CD4-positive, alpha-beta T cell treated with Interleukin-12 subunit alpha and Interleukin-12 subunit beta, for 1 hour (primary cell): Measurements from ENCODE around the gene BTG2.

Experiments used
- DNase-seq: peaks from one replicate; pipeline ENCODE4 v3.0.0-alpha.2; 2020

The BTG2 gene

DNA sequence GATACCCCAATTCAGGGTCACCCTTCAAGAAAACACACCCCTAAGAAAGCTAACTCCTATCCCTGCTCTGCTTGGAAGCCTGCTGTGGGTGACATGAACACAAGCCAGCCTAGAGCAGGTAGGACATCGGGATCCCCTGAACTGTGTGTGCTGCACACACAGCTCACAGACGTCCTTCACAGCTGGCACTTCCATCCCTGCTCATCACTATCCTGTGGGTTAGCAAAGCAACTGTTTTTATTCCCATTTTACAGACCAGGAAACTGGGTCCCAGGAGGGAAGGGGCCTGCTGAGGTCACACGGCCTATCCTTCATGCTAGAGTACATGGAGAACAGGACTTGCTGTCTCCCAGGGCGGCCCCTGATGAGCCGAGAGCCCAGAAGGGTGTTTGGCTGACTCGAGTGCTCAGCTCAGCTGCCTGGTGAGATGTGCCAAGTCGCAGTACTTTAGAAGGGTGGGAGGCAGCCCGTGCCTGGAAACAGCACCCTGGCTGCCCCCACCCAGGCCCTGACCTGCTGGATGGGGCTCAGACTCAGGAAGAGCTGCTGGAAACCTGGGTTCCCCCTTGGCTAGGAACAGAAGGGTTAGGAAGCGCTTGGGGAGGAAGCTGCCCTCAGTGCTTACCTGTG is 28.3 kb upstream of the BTG2 start:
- DNase-seq, result no peak

- DNase-seq, result peak; percentile 57
Measured at GRCh38 chr1:203278082-203278884, 27.0 kb upstream of the BTG2 start.

DNA sequence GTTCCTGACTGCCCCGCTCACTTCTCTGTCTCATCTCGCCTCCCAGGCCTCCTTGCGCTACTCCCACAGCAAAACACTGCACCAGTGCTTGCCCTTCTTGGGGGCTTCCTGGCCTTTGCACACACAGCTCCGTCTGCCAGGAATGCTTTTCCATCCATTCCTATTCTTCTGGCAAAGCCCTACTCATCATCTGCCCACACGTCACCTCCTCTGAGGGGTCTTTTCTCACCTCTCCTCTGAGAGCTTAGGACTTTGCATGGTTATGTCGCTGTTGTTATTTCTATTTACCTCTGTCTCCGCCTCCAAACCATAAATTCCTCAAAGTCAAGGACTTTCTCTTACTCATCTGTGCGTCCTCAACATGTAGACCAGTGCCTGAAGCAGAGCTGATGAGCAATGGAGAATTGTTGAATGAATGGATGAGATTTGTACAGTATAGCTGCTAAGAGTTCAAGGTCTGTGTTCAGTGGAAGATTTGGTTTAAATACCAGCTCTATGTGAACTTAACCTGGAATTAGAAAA is 26.4 kb upstream of the BTG2 start:
- DNase-seq, result no peak

GRCh38 chr1:203280061-203280460 is 25.3 kb upstream of the BTG2 start:
- DNase-seq, result no peak

DNA sequence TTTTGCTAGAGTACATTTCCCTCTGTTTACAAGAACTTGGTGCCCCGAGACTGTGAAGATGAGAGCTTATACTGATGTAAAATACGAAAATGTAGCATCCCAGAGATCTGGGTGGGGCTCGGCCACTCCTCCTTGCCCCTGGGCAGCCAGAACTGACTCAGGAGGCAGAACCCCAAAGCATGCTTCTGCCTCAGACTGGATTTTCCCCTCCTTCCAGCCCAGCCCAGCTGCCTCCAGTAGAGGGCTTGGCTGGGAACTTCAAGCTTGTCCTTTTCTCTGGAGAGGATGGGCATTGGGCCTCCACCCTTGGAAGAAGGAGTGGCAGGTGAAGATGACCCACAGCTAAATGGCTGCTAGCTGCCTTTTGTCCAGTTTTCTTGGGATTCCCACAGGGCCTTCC is 24.3 kb upstream of the BTG2 start:
- DNase-seq, result no peak

DNA sequence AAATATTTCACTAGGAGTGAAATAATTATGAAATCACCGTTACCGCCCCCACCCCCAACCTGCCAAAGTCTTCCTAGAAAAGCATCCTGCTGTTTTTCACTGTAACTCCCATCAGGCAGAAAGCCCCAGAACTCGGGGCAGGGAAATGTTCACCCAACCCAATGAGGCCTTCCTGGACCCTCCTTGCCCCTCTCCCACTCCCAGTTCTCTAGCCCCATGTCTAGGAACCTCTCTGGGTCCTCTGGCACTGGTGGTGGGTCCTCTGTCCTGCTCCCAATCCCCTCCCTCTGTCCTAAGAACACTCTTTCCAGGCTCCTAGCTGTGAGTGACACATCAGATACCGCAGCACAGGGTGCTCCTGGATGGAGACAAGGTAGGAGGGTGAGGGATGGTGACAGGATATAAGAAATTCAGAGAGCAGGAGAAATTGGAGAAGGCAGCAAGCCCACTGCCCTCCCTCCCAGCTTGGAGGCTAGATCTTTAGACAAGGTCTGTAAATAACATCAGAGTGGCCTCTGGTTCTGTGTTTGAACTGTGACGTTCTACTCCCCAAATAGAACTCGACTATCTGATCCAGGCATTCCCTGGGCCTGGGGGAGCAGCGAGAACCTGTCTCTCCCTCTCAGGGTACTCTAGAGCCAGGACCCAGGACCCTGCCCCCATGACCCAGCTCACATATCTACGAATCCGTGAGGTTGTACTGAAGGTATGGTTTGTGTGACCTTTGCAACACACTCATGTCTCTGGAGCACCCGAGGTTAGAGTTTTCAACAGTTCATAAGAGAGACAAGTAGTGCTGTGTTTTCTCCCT is 23.3 kb upstream of the BTG2 start:
- no peak for DNase-seq

DNA sequence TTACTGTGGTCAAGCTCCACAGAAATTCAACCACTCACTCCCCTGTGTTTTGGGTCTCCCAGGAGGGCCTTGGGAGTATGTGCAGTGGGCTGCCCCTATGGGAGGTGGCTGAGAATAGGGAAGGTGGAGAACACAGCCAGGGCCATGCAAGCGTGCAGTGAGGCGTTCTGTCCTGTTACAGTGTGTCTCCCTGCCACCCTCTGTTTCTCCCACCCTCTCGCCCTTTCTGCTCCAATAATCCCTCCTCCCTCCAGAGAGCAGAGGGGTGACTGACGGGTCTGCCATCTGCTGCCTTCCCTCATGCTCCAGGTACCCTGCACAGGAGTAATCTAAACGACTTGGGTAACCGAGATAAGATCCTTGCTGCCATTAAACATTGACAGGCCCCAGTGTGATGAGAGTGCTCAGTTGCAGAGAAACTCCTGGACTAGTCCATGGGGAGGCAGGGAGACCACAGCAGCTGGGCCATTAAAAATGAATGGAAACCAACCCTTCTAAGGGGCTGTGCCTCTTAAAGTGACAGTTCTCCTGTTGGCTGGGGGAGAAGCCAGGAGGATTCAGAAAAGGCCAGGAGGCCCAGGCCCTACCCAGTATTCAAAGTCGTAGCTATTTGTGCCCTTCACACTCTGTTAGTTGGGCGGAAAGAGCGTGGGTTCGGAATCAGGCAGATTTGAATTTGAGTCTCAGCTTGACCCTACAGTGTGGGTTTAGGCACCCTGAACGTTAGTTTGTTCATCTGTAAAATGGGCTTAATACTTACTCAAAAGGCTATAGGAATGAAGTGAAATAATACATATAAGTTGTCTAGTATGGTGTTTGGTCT is 22.4 kb upstream of the BTG2 start:
- DNase-seq, result no peak

- DNase-seq, result no peak
Measured at GRCh38 chr1:203283597-203283996, 21.7 kb upstream of the BTG2 start.

DNA sequence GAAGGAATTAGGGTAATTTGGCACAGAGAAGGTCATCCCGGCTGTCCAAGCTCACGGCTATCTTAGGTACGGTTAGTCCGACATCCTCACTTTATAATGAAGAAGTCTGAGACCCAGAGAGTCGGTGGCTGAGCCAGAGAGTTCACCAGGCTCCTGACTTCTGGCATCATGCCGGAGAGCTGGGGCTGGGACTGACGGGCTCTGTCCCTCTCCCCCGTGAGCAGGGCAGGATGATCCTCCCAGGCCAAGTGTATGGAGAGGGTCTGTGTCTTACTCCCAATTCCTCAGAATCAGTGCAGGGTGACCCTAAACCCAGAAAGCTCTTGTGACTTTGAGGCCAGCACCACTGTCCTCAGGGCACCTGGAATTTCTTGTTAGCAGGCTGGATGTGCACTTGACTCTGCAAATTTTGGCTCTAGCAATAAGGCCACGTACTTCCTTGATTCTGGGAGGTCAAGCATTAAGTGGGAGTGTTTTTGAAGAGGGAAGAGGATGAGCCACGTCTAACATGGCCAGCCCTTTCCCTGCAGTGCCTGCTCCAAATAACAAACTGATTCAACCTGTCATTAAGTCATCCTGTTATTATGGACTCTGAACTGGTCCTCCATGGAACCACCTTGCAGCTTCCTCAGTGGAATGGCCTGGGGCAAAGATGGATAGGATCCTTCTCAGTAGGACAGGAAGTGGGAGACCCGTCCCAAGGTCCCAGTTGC is 20.8 kb upstream of the BTG2 start:
- no peak for DNase-seq

- no peak for DNase-seq
Measured at GRCh38 chr1:203286161-203286984, 18.9 kb upstream of the BTG2 start.

DNA sequence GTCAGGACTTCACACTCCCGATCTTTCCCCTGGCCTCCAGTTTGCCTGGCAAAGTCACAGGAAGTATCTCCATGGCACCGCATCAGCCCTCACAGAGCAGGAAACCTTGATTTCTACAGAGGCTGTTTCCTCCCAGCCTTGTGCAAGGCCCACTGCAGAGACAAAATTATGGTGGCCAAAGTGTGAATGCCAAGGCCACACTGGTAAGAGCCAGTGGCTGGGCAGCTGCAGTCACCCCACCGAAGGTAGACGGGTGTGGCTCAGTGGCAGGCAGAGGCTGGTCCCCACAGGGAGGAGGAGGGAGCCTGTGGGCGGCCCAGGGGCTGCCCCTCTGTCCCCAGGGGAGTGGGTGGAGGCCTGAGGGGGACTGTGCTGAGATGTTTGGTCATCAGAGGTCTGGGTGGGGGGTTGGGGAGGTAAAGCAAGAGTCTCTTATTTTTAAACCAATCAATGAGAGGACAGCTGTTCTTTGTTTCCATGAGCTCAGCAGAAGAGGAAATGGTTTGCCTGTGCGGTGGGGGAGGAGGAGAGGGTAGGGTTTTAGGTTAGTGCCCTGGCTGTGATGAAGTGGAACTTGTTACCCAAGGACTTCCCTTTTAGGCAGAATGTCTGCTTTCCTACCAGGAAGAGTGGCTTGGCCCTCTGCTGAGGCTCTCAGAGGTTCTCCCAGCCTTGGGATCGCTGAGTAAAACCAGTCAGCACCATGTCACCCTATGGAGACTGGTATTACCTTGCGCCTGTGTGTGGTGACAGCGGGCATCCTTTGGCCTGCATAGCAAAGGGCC is 18.0 kb upstream of the BTG2 start:
- peak; percentile 88 for DNase-seq

DNA sequence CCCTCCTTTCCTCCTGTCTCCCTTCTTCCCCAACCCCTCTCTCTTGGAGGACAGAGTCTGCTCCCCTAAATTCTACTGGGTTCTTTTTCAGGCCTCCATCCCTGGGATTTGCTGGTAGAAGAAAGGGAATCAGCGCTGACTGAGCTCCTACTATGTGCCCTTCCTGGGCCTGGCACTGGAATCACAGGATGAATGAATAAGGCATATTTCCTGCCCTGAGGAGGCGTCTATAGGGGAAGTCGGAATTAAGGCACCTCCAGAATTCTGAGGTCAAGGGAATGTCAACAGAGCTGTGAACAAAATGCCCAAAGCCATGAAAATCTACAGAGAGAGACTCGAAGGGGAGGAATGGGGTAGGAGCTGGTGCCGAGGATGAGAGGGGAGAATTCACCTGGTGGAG is 17.4 kb upstream of the BTG2 start:
- no peak for DNase-seq

DNA sequence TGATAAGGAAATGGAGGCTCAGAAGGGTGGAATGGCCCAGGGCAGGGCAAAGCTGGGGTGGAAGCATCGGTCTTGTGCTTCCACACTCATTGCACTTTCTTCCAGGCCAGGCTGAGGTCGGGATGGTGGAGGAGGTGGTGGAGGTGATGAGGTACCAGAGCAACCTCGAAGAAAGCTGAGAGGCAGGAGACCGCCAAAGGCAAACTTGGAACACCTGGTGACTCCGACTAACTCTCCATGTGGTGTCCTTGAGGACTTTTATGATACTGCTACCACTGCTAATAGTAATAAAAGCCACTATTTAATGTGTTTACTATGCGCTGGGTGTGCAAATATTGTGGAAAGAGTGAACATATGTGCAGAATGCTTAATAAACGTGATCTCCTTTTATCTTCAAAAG is 16.9 kb upstream of the BTG2 start:
- no peak for DNase-seq

- peak; percentile 96 for DNase-seq
Measured at GRCh38 chr1:203289281-203289981, 15.9 kb upstream of the BTG2 start.

DNA sequence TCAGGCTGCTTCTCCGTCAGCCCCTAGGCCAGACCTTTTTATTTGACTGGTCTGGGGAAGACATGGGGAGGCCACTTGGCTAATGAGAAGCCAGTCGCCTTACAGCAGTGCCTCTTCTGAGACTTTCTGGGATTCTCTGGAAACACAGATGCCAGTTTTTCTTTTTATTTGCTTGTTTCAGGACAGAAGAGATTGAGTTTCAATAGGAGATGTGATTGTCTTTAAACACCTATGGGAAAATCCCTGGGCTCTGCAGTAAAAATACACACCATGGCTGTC is 15.4 kb upstream of the BTG2 start:
- no peak for DNase-seq

DNA sequence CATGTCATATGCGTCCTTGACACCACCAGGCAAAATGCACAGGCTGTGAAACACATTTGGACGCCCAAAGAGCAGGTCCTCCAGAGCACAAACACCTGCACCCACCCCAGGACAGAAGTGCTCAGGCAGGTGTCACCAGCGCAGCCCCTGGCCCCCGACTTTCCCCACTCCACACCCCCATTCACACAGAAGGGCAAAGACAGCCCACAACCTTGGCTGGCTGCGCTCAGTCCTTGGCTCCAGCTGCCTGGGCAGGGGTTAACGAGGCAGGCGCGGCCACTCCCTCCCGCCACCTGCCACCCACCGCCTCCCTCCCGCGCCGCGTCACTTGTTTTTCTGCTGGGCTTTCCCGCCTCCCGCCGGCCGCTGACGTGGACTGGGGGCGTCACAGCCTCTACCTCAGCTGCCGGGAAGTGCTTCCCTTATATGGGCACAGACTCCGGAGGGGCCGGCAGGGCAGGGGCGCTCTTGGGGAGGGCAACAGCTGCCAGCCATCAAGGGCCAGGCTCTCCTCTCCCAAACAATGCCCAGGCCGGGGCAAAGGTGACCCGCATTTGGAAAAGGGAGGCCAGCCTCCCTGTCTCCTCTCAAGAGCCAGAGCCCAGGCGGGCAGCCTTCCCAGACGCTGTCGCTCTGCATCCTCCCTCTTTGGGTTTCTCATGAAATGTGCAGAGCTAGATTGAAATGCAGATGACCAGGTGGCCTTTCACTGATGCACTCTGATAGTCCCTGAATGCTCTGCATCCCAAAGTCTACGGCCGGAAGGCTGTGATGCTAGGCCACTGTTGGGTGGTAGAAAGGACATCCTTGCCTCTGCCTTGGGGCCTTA is 14.8 kb upstream of the BTG2 start:
- DNase-seq, result peak; percentile 98

DNA sequence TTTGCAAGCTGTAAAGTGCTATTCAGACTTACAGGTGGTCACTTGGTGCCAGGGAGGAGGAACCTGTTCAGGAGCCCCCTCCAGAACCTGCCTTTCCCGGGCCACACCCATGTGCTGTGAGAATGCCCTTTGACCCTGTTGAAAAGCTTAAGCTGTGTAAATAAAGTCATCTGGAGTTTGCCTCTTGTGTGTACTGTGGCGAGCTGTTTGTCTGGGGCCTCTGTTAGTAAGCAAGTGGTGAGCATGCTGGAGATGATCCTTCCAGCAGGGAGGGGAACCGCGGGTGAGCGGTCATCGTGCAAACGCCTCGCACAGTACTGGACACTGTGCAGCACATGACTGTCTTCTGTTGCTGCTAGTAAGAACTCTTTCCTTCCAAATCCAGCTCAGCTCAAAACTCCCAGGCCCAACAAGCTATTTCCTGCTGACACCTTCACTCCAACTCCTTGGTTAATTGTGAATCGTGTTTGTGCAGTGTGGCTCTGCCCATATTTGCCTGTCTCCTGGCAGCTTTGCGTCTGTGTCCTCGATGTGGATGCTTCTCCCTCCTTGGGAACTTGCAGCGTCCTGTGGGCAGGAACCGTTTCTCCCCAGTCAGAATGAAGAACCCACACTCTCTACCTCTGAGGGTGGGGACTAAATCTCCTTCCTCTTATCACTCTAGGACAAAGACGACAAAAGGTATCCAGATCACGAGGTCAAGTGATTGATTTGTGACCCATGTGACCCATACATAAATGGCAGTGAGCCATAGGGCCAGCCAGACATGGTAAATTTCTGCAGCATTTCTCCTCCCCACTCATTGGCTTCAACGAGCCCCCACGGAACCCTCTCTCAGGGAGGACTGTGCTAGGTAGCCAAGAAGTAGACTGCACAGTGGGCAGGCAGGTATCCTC is 13.9 kb upstream of the BTG2 start:
- no peak for DNase-seq

GRCh38 chr1:203295796-203296195 is 9.5 kb upstream of the BTG2 start:
- DNase-seq, result no peak
